HG03097 (cell line): ENCODE results near the gene TAP1.
A peak's percentile ranks its signal among the peaks of the same experiment; 100 is the strongest.
"Not testable (repeated sequence)": the region's sequence is repeated elsewhere in the genome, so short reads cannot be mapped to it uniquely, and the experiment has no call there.

Experiments used
- ATAC-seq: cut with Tn5 transposase; IDR thresholded peaks from one replicate; pipeline ENCODE4 v1.9.1; 2021; ENCODE audit not compliant: unreplicated experiment, low FRiP score

The TAP1 gene, protein sequence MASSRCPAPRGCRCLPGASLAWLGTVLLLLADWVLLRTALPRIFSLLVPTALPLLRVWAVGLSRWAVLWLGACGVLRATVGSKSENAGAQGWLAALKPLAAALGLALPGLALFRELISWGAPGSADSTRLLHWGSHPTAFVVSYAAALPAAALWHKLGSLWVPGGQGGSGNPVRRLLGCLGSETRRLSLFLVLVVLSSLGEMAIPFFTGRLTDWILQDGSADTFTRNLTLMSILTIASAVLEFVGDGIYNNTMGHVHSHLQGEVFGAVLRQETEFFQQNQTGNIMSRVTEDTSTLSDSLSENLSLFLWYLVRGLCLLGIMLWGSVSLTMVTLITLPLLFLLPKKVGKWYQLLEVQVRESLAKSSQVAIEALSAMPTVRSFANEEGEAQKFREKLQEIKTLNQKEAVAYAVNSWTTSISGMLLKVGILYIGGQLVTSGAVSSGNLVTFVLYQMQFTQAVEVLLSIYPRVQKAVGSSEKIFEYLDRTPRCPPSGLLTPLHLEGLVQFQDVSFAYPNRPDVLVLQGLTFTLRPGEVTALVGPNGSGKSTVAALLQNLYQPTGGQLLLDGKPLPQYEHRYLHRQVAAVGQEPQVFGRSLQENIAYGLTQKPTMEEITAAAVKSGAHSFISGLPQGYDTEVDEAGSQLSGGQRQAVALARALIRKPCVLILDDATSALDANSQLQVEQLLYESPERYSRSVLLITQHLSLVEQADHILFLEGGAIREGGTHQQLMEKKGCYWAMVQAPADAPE

DNA sequence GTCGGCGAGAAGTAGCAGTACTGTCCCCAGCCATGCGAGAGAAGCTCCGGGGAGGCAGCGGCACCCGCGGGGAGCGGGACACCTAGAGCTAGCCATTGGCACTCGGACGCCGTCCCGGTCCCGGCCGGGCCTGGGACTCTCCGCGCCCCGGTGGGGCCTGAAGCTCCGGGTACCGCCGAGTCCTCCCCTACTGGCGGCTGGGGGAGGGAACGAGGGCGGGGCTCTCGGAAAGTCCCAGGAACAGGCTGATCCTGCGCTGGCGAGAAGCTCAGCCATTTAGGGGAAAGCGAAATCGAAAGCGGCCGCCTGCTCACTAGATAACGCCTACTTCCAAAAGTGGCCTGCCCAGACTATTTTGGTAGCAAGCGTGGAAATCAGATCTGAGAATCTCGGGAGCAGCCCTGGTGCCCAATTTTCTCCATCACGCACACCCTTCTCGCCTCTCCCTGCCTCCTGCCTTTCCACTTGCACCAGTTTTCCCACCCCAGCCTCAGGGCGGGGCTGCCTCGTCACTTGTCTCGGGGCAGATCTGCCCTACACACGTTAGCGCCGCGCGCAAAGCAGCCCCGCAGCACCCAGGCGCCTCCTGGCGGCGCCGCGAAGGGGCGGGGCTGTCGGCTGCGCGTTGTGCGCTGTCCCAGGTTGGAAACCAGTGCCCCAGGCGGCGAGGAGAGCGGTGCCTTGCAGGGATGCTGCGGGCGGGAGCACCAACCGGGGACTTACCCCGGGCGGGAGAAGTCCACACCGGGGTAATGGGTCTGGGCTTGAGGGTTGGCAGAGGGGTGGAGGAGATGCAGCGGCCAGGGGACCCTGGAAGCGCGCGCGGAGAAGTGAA lies at the start of gene TAP1, which contains the start of gene PSMB9:
Gene TAP1 (minus strand): TSS at position 164 of the 835 bp plus-strand sequence. CDS start 68 bp downstream, at position 96.
Gene PSMB9 (plus strand): TSS at position 652 of the 835 bp plus-strand sequence. CDS start 38 bp downstream, at position 690.
- ATAC-seq, result peak; percentile 76

DNA sequence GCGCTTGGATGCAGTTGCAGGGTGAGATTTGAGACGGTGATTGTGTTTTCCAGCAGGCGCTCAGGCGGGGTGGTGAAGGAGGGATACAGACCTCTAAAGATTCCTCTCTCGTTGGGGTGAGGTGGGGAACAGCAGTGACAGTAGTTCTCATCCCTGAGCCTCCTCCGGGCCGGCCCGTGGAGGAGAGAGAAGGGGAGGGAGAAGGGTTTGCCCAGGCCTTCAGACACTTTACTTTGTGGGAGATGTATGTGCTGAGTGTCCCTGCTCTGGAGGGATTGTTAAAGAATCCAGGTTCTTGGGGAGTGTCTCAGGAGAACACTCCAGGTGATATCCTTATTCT lies 41.5 kb upstream of the TAP1 start:
- ATAC-seq, result no peak

DNA sequence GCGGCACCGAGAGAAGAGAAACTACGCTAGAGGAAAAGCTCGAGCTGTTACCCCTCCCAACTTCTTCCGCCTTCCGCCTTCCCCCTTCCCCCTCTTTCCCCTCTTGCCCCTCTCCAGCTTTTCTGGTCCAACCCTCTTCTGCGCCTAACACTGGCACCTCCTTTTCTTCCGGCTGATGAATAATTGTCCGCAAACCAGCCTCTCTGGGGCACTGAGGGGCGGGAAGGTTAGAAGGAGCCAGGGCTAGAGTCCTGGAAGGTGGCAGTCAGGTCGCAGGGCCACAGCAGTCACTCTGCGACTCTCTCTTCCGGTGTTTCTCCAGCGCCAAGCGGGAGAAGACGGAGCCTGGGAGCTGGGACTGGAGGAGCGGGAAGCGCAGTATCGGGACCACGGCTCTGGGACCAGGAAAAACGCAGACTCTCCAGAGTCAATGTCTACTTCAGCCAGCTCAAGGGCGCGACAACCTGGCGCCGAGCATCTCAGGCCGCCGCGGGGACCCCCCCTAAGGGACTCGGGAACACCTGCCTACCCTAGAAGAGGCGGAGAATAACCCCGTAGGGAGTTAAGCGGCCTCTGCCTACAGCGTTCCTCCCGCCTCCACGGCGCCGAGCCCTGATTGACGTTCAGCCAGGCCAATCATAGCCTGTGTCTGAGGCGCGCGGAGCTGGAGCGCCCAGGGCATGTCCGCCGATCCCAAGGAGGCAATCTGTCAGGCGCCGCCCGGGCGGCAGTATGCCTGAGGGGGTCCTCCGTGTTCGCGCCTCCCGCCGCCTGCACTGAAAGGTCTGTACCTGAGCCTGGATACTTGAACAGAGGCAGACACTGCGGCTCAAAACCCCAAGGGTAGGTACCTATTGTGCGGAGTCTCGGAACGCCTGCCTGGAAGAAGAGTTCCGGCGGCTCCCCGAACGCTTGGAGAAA lies 40.8 kb upstream of the TAP1 start:
- peak; percentile 92 for ATAC-seq

DNA sequence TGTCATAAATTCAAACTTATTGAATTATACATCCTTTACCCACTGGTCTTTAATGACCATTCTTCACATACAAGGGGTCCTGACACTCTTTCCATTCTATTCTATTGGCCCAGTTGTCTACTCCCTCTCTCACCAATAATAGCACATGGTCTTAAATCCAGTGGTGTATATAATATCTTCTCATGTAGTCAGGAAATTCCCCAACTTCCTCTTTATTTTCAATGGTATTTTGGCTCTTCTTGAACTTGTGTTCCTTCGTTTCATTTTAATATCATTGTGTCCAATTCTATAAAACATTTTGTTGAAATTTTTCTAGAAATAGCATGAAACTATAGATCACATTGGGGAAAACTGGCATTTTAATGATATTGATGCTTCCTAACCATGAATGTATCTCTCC lies 37.3 kb upstream of the TAP1 start:
- no peak for ATAC-seq

DNA sequence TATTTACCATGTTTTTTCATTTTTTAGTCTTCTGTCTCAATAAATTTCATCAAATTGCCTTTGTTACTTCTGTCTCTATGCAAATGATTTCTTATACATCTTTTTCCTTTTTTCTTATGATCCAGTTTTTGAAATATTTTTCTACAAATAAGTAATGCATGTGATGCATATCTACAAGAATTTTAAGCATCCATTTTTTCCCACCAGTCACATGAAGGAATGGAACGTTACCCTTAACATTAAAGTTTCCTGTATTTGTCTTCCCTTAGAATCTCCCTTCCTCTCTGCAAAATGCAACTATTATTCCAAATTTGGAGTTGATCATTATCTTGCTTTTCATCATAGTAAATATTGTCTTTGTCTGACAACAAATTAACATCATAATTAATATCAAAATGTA lies 36.0 kb upstream of the TAP1 start:
- no peak for ATAC-seq

DNA sequence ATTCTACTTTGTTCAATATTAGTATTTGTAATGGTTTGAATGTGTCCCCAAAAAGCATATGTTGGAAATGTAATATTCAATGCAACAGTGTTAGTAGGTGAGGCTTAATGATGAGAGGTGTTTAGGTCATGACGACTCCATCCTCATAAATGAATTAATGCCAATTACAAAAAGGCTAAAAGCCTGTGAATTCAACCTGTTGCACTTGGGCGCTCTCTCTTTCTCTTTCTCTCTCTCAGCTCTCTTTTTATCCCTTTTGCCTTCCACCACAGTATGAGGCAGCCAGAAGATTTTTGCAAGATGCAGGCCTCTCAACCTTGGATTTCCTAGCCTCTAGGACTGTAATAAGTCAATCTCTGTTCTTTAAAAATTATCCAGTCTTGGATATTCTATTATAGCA lies 35.1 kb upstream of the TAP1 start:
- no peak for ATAC-seq

DNA sequence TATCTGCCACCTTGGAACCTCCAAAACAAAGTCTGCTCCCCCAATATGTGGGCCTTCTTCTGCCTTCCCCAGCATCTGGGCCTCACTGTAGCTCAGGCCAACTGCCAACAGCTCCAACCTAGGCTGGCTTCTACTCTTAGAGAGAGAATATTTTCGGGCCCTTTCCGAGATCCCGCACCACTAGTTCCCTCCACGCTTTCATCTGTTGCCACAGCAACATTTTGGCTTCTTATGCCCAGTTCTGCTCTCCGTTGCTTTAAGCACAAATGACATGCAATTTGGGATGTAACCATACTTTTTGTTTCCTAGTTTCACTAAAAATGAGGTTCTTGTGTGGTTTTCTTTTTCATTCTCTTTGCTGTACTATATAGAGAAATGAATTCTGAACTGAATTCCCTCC lies 34.1 kb upstream of the TAP1 start:
- no peak for ATAC-seq

DNA sequence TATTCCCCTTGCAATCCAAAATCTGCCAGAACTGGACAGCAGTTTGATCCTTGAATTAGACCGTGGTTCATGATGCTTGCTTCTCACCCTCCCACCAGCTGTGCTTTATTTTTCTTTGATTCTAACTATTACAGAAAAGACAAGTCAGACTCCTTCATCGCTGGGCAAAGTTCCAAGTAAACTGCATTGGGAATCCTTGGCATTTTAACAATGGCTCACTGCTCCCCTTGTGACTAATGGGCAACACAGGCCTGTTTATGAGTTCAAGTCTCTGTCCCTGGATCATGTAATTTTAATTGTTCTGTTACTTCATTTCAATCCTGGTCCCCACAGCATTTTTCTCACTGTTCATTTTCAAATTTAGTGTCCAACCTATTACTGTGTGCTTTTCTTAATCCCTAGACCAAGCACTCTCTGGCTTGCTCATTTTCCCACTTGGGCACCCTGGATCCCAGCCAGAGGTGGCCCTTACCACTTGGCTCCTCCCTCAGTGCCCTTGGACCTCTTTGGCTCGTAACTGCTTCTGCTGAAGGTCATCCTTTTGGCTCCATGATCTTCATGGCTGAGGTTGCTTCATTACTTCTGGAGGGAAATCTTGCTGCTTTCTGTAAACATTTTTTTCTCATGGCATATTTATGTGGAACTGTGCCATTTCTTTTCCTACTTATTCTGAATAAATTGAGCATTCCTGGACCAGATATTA lies 33.3 kb upstream of the TAP1 start:
- no peak for ATAC-seq

DNA sequence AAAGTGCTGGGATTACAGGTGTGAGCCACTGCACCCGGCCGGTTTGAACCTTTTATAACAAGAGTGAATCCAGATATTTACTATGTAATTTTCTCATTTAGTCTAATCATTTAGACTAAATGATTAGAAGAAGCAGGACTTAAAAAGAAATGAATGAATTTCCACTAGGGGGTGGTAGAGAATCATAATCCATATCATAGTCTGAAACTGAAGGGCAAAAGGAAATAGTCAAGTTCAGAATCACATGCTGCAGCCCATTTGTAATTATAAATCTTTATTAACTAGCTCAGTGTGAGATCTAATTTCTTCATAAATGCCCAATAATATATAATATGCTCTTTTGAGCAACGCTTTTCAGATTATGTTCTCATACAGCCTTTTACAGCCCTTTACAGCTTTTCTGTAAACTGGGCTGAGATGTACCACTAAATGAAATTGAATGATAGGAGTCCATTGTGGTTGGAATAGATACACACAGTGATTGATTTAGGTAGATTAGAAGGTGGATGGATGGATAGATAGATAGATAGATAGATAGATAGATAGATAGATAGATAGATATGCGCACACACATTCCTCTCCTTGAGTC lies 32.3 kb upstream of the TAP1 start:
- no peak for ATAC-seq

DNA sequence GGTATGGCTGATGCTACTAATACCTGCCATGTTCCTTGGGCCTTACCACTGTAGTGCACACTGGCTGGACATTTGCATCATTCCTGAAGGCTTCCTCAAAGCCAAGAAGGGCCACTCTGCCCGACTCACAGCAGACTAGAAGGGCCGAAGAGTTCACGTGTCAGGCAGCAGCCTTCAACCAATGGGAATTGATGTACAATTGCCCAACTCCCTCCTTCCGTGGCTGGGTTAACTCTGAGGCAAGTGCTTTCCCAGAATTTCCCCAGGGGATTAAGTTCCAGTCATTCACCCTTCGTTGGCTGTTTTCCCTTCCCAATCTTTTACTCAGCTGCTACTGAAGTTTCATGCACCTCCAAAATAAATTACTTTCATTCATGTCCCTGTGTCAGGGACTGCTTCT lies 30.3 kb upstream of the TAP1 start:
- no peak for ATAC-seq

DNA sequence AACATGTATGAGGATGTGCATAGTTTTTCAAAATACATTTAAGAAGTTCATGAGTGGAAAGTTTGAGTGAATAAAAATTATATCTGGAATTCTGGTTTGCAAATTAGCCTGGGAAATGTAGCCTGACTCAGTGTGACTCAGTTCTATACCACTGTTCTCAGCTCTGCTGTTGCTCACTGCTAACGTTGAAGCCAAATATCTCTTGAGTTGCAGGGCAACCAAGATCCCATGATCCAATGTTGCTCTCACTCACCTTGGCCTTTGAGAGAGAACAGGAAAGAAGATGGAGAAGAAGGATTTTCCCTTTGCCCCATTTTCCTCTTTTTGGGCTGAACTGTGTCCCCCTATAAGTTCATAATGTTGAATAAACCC lies 29.4 kb upstream of the TAP1 start:
- no peak for ATAC-seq

DNA sequence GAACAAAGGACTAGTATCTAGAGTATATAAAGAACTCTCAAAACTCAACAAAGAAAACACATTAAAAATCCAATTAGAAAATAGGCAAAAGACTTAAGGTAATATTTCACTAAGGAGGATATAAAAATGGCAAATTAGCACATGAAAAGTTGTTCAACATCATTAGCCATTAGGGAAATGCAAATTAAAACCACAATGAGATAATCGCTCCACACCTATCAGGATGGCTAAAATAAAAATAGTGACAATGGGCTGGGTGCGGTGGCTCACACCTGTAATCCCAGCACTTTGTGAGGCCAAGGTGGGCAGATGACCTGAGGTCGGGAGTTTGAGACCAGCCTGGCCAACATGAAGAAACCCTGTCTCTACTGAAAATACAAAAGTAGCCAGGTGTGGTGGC lies 27.5 kb upstream of the TAP1 start:
- not testable (repeated sequence) for ATAC-seq

DNA sequence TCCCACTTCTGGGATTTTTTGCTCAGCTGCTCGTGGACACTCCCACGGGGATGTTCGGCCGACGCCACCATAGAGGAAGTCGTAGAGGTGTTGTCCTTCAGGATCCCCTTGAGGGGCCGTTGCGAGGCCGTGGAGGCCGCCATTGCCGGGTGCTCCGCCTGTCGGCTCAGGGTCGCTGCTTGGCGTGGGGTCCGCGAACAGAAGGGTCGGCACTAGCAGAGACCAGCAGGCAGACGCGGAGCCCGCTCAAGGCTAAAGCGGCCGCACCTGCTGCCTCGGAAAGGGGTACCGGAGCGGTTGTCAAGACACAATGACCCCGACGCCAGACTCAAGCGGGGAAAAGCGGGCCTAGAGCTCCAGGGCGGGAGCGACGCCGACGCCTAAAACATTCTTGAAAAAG lies 26.2 kb upstream of the TAP1 start:
- no peak for ATAC-seq

DNA sequence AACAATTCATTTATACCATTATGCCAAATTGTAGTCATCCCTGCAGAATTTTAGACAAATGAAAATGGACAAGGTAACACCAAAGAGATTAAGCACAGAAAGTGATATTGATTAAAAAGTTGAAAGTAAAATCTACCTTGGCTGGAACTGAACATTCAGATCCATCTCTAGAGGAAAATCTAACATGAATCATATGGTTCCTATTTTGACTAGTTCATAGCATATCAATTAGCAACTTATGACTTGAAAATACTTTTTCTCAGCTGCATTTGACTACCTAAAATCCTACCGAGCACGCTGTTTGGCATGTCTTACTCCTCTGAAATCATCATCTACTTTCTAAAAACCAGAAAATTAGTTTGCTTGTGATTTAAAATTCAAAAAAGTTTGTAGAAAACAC lies 23.1 kb upstream of the TAP1 start:
- ATAC-seq, result no peak

DNA sequence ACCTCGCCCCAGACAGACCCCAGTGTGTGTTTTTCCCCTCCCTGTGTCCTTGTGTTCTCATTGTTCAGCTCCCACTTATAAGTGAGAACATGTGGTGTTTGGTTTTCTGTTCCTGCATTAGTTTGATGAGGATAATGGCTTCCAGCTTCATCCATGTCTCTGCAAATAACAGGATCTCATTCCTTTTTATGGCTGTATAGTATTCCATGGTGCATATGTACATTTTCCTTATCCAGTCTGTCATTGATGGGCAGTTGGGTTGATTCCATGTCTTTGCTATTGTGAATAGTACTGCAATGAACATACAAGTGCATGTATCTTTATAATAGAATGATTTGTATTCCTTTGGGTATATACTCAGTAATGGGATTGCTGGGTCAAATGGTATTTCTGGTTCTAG lies 20.4 kb upstream of the TAP1 start:
- not testable (repeated sequence) for ATAC-seq

DNA sequence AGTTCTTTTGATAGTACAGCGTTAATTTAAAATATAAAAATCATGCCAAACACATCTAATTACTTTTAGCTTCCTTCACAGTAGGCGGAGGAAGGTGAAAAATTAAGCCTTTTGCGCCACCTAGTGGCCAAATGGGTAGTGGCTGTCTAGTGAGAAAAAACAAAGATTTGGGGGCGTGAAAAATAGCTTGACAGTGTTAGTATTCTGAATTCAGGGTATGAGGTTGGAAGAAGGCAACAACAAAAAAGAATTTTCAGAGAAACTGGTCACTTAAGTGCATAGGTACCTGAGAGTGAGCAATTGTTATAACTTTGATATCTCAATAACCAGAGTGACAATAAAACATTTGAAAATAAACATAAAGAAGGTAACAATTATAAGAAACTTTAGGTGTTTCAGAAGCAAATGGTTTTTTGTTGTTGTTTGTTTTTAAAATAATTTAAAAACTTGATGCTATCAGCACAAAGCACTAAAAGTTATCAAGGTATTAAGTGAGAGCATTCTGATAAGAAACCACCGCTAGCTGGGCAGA lies 14.8 kb upstream of the TAP1 start:
- no peak for ATAC-seq

DNA sequence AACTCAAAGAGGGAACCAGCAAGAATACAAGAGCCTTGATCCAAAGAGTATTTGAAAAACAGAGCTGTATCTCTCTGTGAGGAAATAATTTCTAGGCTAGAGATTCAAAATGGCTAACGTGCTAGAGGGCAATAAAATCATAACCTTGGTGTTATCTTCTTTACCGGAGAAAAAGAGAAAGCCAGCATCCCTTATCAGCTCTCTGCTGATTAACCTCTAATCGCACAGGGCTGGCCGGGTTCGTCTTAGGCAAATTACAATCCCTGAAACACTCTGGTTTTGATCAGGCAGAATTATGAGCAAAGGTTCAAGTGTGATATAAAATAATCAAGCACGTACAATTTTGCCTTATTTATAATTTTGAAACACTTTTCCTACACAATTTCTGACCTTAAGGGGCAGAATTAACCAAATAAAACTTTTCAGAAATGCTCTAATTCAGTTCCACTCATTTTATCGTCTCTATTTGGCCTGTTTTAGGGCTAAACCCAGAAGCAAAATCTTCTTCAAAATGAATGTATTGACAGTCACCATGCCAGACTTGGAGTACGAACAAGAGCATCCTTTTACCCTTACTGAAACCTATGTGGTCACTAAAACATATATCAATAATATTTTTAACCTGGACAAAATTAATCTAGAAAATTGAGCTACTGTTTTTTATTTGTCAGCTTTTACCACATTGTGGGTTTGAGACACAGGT lies 14.2 kb upstream of the TAP1 start:
- no peak for ATAC-seq

DNA sequence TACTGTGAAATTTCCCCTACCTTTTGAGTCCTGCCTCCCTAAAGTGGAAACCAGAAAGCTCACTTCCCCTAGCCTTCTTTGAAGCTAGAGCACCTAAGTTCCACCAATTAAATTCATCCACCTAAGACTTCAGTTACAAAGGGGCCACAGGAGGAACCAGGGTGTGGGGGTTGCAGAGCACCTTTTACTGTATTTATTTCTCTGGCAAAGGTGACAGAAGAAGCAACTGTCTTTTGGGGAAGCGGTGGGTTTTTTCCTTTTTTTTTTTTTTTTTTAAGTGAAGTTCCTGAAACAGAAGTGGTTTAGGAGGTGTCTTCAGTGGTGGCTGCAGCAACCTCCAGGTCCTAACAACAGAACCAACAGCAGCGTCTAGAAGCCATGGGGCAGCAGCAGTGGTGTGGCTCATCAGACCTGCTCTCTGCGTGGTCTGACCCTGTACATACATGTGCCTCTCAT lies 13.5 kb upstream of the TAP1 start:
- no peak for ATAC-seq
